ENCODE data around the gene LRRIQ1. TPM values are rescaled to one million over a fixed set of nuclear protein-coding genes. Genes with fewer than 3 reads are reported as not detected.

Gene LRRIQ1
- total RNA-seq, 1 experiment from 2014 or later: 0.70 TPM

- no TSS peak for BruUV-seq (replicated peaks)
- H3K36me3 Mint-ChIP-seq (ENCODE audit: insufficient read depth, unreplicated experiment): no peaks in the 10 kb centered on the region
- ChIA-PET POLR2A (no interaction called here), CTCF (no interaction called here)
- intact Hi-C loops (cut with micrococcal nuclease): no loop called here
- no peak for DNase-seq (ENCODE audit: unreplicated experiment)
- no peaks in the 10 kb centered on the region for H3K9me3 Mint-ChIP-seq (ENCODE audit: unreplicated experiment)
- H3K27me3 Mint-ChIP-seq (ENCODE audit: insufficient read depth, unreplicated experiment): no peaks in the 10 kb centered on the region
- no peak overlapping the region for H3K27ac Mint-ChIP-seq (ENCODE audit: low read depth, unreplicated experiment)
- no peaks in the 10 kb centered on the region for H3K4me1 Mint-ChIP-seq (ENCODE audit: insufficient read depth, unreplicated experiment)
- TF ChIP-seq, protein P1, sequence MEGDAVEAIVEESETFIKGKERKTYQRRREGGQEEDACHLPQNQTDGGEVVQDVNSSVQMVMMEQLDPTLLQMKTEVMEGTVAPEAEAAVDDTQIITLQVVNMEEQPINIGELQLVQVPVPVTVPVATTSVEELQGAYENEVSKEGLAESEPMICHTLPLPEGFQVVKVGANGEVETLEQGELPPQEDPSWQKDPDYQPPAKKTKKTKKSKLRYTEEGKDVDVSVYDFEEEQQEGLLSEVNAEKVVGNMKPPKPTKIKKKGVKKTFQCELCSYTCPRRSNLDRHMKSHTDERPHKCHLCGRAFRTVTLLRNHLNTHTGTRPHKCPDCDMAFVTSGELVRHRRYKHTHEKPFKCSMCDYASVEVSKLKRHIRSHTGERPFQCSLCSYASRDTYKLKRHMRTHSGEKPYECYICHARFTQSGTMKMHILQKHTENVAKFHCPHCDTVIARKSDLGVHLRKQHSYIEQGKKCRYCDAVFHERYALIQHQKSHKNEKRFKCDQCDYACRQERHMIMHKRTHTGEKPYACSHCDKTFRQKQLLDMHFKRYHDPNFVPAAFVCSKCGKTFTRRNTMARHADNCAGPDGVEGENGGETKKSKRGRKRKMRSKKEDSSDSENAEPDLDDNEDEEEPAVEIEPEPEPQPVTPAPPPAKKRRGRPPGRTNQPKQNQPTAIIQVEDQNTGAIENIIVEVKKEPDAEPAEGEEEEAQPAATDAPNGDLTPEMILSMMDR (IDR thresholded peaks at IDR 0.05; ENCODE audit: unreplicated experiment): no peak
- H3K4me3 Mint-ChIP-seq (ENCODE audit: unreplicated experiment): no peak overlapping the region
Observed at GRCh38 chr12:85182699-85183098, 146.5 kb downstream of the LRRIQ1 start.

- intact Hi-C loops (cut with micrococcal nuclease): no loop called here
- no TSS peak for BruUV-seq (replicated peaks)
- Mint-ChIP-seq H3K27me3 (ENCODE audit: insufficient read depth, unreplicated experiment) (no peaks in the 10 kb centered on the region), H3K27ac (ENCODE audit: low read depth, unreplicated experiment) (no peak overlapping the region), H3K9me3 (ENCODE audit: unreplicated experiment) (no peaks in the 10 kb centered on the region), H3K4me3 (ENCODE audit: unreplicated experiment) (no peak overlapping the region), H3K36me3 (ENCODE audit: insufficient read depth, unreplicated experiment) (no peaks in the 10 kb centered on the region), H3K4me1 (ENCODE audit: insufficient read depth, unreplicated experiment) (no peaks in the 10 kb centered on the region)
- TF ChIP-seq, protein P1 (IDR thresholded peaks at IDR 0.05; ENCODE audit: unreplicated experiment): no peak
- DNase-seq (ENCODE audit: unreplicated experiment): no peak
- POLR2A ChIA-PET: no interaction called here
- CTCF ChIA-PET: no interaction called here
Observed at GRCh38 chr12:85183855-85184254, 147.7 kb downstream of the LRRIQ1 start.

DNA sequence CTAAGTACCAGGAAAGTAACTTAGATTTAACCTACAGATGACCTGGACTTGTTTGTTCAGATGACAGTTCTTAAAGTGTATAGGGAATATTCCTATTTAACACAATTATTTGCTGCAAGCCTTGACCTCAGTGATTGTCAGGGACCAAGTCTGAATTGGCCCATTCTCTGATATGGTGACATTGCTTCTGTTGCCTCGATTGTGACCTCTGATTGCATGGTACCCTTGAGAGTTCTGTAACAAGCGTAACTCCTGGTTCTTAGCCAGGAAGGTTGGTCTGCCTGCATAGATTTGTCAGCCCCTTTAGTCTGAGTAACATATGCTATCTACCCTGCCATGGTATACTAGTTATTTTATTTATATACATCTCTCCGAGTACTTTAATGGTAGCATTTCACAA is 150.1 kb downstream of the LRRIQ1 start:
- H3K27me3 Mint-ChIP-seq (ENCODE audit: insufficient read depth, unreplicated experiment): no peaks in the 10 kb centered on the region
- H3K36me3 Mint-ChIP-seq (ENCODE audit: insufficient read depth, unreplicated experiment): no peaks in the 10 kb centered on the region
- intact Hi-C loops (cut with micrococcal nuclease): no loop called here
- no peak for DNase-seq (ENCODE audit: unreplicated experiment)
- TF ChIP-seq, protein P1 (IDR thresholded peaks at IDR 0.05; ENCODE audit: unreplicated experiment): no peak
- H3K27ac Mint-ChIP-seq (ENCODE audit: low read depth, unreplicated experiment): no peak overlapping the region
- POLR2A ChIA-PET: no interaction called here
- H3K4me3 Mint-ChIP-seq (ENCODE audit: unreplicated experiment): no peak overlapping the region
- no peaks in the 10 kb centered on the region for H3K4me1 Mint-ChIP-seq (ENCODE audit: insufficient read depth, unreplicated experiment)
- no TSS peak for BruUV-seq (replicated peaks)
- CTCF ChIA-PET: no interaction called here
- H3K9me3 Mint-ChIP-seq (ENCODE audit: unreplicated experiment): no peaks in the 10 kb centered on the region

DNA sequence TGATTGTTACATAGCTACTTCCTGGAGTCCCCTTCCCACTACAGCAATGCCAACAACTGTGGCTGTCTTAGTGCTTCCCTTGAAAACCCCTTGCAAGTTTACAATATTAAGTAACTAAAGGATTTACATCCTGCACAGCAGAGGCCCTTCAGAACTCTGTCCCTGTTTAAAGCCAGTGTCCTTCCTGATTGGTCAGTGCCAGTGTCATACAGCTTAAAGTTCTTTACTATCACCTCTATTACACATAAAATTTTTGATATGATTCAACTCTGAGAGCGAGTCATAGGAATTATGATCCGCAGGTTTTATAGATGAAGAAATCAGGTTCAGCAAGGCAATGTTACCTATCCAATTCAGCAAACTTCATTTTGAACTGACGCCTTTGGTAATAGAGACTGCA is 152.5 kb downstream of the LRRIQ1 start:
- no TSS peak for BruUV-seq (replicated peaks)
- H3K36me3 Mint-ChIP-seq (ENCODE audit: insufficient read depth, unreplicated experiment): no peaks in the 10 kb centered on the region
- DNase-seq (ENCODE audit: unreplicated experiment): no peak
- no peaks in the 10 kb centered on the region for H3K4me1 Mint-ChIP-seq (ENCODE audit: insufficient read depth, unreplicated experiment)
- no peaks in the 10 kb centered on the region for H3K9me3 Mint-ChIP-seq (ENCODE audit: unreplicated experiment)
- TF ChIP-seq, protein P1 (IDR thresholded peaks at IDR 0.05; ENCODE audit: unreplicated experiment): no peak
- no peaks in the 10 kb centered on the region for H3K27me3 Mint-ChIP-seq (ENCODE audit: insufficient read depth, unreplicated experiment)
- H3K4me3 Mint-ChIP-seq (ENCODE audit: unreplicated experiment): no peak overlapping the region
- no peak overlapping the region for H3K27ac Mint-ChIP-seq (ENCODE audit: low read depth, unreplicated experiment)
- intact Hi-C loops (cut with micrococcal nuclease): no loop called here
- ChIA-PET POLR2A (no interaction called here), CTCF (interaction anchor here (0.9 kb wide), 1 partner anchor 123 kb away, joined by 4 read pairs; no protein-coding TSS in a partner anchor)

Measured in MCF 10A (cell line).